H1 (cell line): ENCODE results near the gene PPP1R1B. TPM values are rescaled to one million over a fixed set of nuclear protein-coding genes. Genes with fewer than 3 reads are reported as not detected.

Experiments used
- CTCF ChIA-PET: fragments of 300-600 bp; sonication (Branson Sonifier 250); formaldehyde crosslinking; loops from one replicate; lab custom pipeline; 2021; ENCODE audit not compliant: partially characterized antibody; lab: Charles Lee
- POLR2A ChIA-PET: fragments of 300-600 bp; sonication (Branson Sonifier 250); formaldehyde crosslinking; loops from one replicate; lab custom pipeline; 2021; ENCODE audit warnings: inconsistent platforms; ENCODE audit not compliant: partially characterized antibody; lab: Charles Lee
- DNase-seq, 2 experiments: peaks; one replicate each; pipeline versions ENCODE4 v3.0.0 to v3.0.0-alpha.2; 2010 to 2022; ENCODE audit warnings: low spot score in 2 of 2, low read depth in 1 of 2, mixed read lengths in 1 of 2
- FAIRE-seq: peaks from 2 replicates; lab custom pipeline; 2011; peaks lifted over from hg19 to GRCh38; lab: Jason Lieb, UNC
- H2AFZ ChIP-seq: 2 replicates; pipeline ENCODE4 v1.8.1; 2012; ENCODE audit warnings: low read length, inconsistent platforms
- H2AK5ac ChIP-seq: 2 replicates; pipeline ENCODE4 v1.6.1; 2013; ENCODE audit warnings: low read depth, low read length
- H2BK120ac ChIP-seq: replicated peaks from 2 replicates; pipeline ENCODE3; 2013; ENCODE audit warnings: low read depth, low read length, inconsistent platforms
- H2BK12ac ChIP-seq: 2 replicates; pipeline ENCODE4 v1.6.1; 2013; ENCODE audit warnings: low read depth, low read length
- H2BK15ac ChIP-seq: 2 replicates; pipeline ENCODE4 v1.6.1; 2013; ENCODE audit warnings: low read length
- H2BK20ac ChIP-seq: 2 replicates; pipeline ENCODE4 v1.6.1; 2013; ENCODE audit warnings: low read length
- H2BK5ac ChIP-seq: 2 replicates; pipeline ENCODE4 v1.6.1; 2013; ENCODE audit warnings: low read depth, low read length
- H3K14ac ChIP-seq: 2 replicates; pipeline ENCODE4 v1.6.1; 2013; ENCODE audit warnings: inconsistent platforms; ENCODE audit not compliant: insufficient read length
- H3K18ac ChIP-seq: 2 replicates; pipeline ENCODE4 v1.6.1; 2013; ENCODE audit warnings: low read length; ENCODE audit errors: extremely low read depth
- H3K23ac ChIP-seq: 2 replicates; pipeline ENCODE4 v1.6.1; 2013; ENCODE audit warnings: inconsistent platforms; ENCODE audit not compliant: insufficient read length
- H3K23me2 ChIP-seq: 2 replicates; pipeline ENCODE4 v1.6.1; 2013; ENCODE audit warnings: low read depth, low read length
- H3K27ac ChIP-seq: 2 replicates; pipeline ENCODE4 v1.6.1; 2011; ENCODE audit warnings: low read depth, low read length, inconsistent platforms
- H3K27me3 ChIP-seq, 4 experiments: replicated peaks in 1 of 4; 1 replicate in 1 of 4; 2 replicates in 3 of 4; pipeline versions ENCODE4 v1.6.1 to v1.8.1; 2011 to 2013; ENCODE audit warnings: low read length in 3 of 4, mild to moderate bottlenecking in 3 of 4, inconsistent platforms in 2 of 4, mixed read lengths in 2 of 4, moderate library complexity in 1 of 4; ENCODE audit not compliant: control insufficient read depth in 3 of 4, insufficient read depth in 3 of 4; ENCODE audit errors: extremely low read depth in 1 of 4
- H3K36me3 ChIP-seq, 4 experiments: 2 replicates each; pipeline versions ENCODE4 v1.6.1 to v1.8.1; 2011 to 2013; ENCODE audit warnings: mild to moderate bottlenecking in 4 of 4, low read length in 3 of 4, moderate library complexity in 2 of 4, control low read depth in 1 of 4, inconsistent platforms in 1 of 4; ENCODE audit not compliant: insufficient read depth in 4 of 4, control insufficient read depth in 2 of 4
- H3K4ac ChIP-seq: replicated peaks from 2 replicates; pipeline ENCODE3; 2013; ENCODE audit warnings: low read length, low read depth, mixed read lengths, inconsistent platforms; ENCODE audit not compliant: insufficient read length
- H3K4me1 ChIP-seq, 4 experiments: replicated peaks in 1 of 4; 1 replicate in 1 of 4; 2 replicates in 3 of 4; pipeline versions ENCODE4 v1.6.1 to v1.8.1; 2011 to 2013; ENCODE audit warnings: low read length in 3 of 4, inconsistent platforms in 2 of 4, mixed read lengths in 1 of 4; ENCODE audit not compliant: insufficient read depth in 4 of 4, control insufficient read depth in 3 of 4
- H3K4me2 ChIP-seq, 2 experiments: 2 replicates each; pipeline versions ENCODE4 v1.6.1 to v1.8.1; 2011 to 2013; ENCODE audit warnings: low read depth in 2 of 2, low read length in 2 of 2, control low read depth in 1 of 2, inconsistent platforms in 1 of 2, mild to moderate bottlenecking in 1 of 2; ENCODE audit not compliant: insufficient read depth in 1 of 2
- H3K4me3 ChIP-seq, 4 experiments: fragments of 200-600, 300-600 bp in 1 of 4; sonication (generic), shearing (Covaris generic), sonication (Bioruptor Twin) in 1 of 4; 2 replicates each; pipeline versions ENCODE4 v1.5.1 to v1.8.1; 2011 to 2016; ENCODE audit warnings: low read length in 4 of 4, low read depth in 3 of 4, control low read depth in 2 of 4, inconsistent platforms in 2 of 4, mild to moderate bottlenecking in 2 of 4, mixed read lengths in 1 of 4, moderate library complexity in 1 of 4; ENCODE audit not compliant: insufficient read depth in 2 of 4; ENCODE audit errors: extremely low read depth in 1 of 4
- H3K56ac ChIP-seq: replicated peaks from 2 replicates; pipeline ENCODE3; 2013; ENCODE audit warnings: low read depth, mild to moderate bottlenecking, mixed read lengths, low read length, inconsistent platforms; ENCODE audit not compliant: insufficient read length
- H3K79me1 ChIP-seq: 2 replicates; pipeline ENCODE4 v1.6.1; 2013; ENCODE audit warnings: low read depth, low read length, control low read depth
- H3K79me2 ChIP-seq, 2 experiments: 2 replicates each; pipeline versions ENCODE4 v1.6.1 to v1.8.1; 2012 to 2013; ENCODE audit warnings: low read length in 2 of 2, mild to moderate bottlenecking in 2 of 2, inconsistent platforms in 1 of 2; ENCODE audit not compliant: insufficient read depth in 2 of 2, control insufficient read depth in 1 of 2
- H3K9ac ChIP-seq, 4 experiments: replicated peaks in 1 of 4; 1 replicate in 1 of 4; 2 replicates in 3 of 4; pipeline versions ENCODE4 v1.6.1 to v1.8.1; 2011 to 2013; ENCODE audit warnings: low read depth in 3 of 4, low read length in 3 of 4, control low read depth in 2 of 4, mild to moderate bottlenecking in 2 of 4, moderate library complexity in 2 of 4, inconsistent platforms in 1 of 4; ENCODE audit errors: extremely low read depth in 1 of 4
- H3K9me3 ChIP-seq, 2 experiments: 2 replicates each; pipeline versions ENCODE4 v1.6.1 to v1.8.1; 2012 to 2013; ENCODE audit warnings: mild to moderate bottlenecking in 2 of 2, moderate library complexity in 2 of 2, control low read depth in 1 of 2, inconsistent platforms in 1 of 2, low read depth in 1 of 2, low read length in 1 of 2, mixed read lengths in 1 of 2; ENCODE audit not compliant: insufficient read depth in 2 of 2
- H4K20me1 ChIP-seq, 2 experiments: replicated peaks in 1 of 2; 2 replicates each; pipeline versions ENCODE3 to v1.8.1; 2011 to 2013; ENCODE audit warnings: inconsistent platforms in 2 of 2, low read length in 2 of 2, mild to moderate bottlenecking in 1 of 2; ENCODE audit not compliant: insufficient read depth in 2 of 2, control insufficient read depth in 1 of 2
- H4K5ac ChIP-seq: 2 replicates; pipeline ENCODE4 v1.6.1; 2013; ENCODE audit warnings: low read length, low read depth, mixed read lengths, inconsistent platforms; ENCODE audit not compliant: insufficient read length
- H4K8ac ChIP-seq: 2 replicates; pipeline ENCODE4 v1.8.0; 2013; ENCODE audit warnings: mild to moderate bottlenecking, moderate library complexity, low read length, inconsistent platforms; ENCODE audit not compliant: insufficient read depth; ENCODE audit errors: extremely low read depth
- H4K91ac ChIP-seq: replicated peaks from 2 replicates; pipeline ENCODE3; 2013; ENCODE audit warnings: low read length, mixed read lengths, inconsistent platforms; ENCODE audit not compliant: insufficient read length
- BACH1 ChIP-seq: IDR thresholded peaks from 2 replicates; pipeline ENCODE4 v1.6.1; 2012; ENCODE audit warnings: low read length, improper control_type of control experiment
- BCL11A ChIP-seq, 2 experiments: IDR thresholded peaks; one replicate each; pipeline ENCODE4 v1.6.1; 2011; ENCODE audit warnings: low read depth in 2 of 2, low read length in 2 of 2, mild to moderate bottlenecking in 2 of 2
- EGR1 ChIP-seq: IDR thresholded peaks from 2 replicates; pipeline ENCODE4 v1.6.1; 2011; ENCODE audit warnings: low read depth, low read length, borderline replicate concordance
- HDAC2 ChIP-seq, 2 experiments: fragments of 300-600 bp in 1 of 2; sonication (generic) in 1 of 2; IDR thresholded peaks; 2 replicates each; pipeline ENCODE4 v1.6.1; 2011 to 2012; ENCODE audit warnings: low read depth in 2 of 2, low read length in 2 of 2, mild to moderate bottlenecking in 2 of 2, moderate library complexity in 2 of 2, borderline replicate concordance in 1 of 2, inconsistent platforms in 1 of 2
- HDAC6 ChIP-seq: IDR thresholded peaks from one replicate; pipeline ENCODE4 v1.7.1; 2012; ENCODE audit warnings: low read depth, mild to moderate bottlenecking, inconsistent platforms, low read length, moderate library complexity
- KDM1A ChIP-seq: fragments of 200-600, 300-600 bp; sonication (generic); IDR thresholded peaks from 2 replicates; pipeline ENCODE4 v1.7.1; 2016; ENCODE audit warnings: mild to moderate bottlenecking, low read length, borderline replicate concordance
- KDM5A ChIP-seq: fragments of 200-600 bp; IDR thresholded peaks from 2 replicates; pipeline ENCODE4 v1.7.1; 2012; ENCODE audit warnings: mild to moderate bottlenecking, low read length, inconsistent platforms, mixed read lengths
- MAFK ChIP-seq: IDR thresholded peaks from 2 replicates; pipeline ENCODE4 v1.6.1; 2012; ENCODE audit warnings: low read depth, mild to moderate bottlenecking, improper control_type of control experiment, low read length
- NANOG ChIP-seq: IDR thresholded peaks from 2 replicates; pipeline ENCODE4 v1.6.1; 2011; ENCODE audit warnings: low read length, low read depth, mild to moderate bottlenecking, inconsistent platforms; ENCODE audit not compliant: insufficient read depth, poor library complexity, severe bottlenecking
- RAD21 ChIP-seq, 2 experiments: IDR thresholded peaks in 1 of 2; conservative IDR thresholded peaks in 1 of 2; 2 replicates each; pipeline ENCODE4 v1.6.1; 2011; ENCODE audit warnings: low read depth in 2 of 2, low read length in 2 of 2, improper control_type of control experiment in 1 of 2, inconsistent platforms in 1 of 2, mild to moderate bottlenecking in 1 of 2, moderate library complexity in 1 of 2
- SP2 ChIP-seq: IDR thresholded peaks from 2 replicates; pipeline ENCODE4 v1.6.1; 2012; ENCODE audit warnings: mild to moderate bottlenecking, low read length, inconsistent platforms
- WGBS, 2 experiments: shearing (Covaris generic) in 1 of 2; methylation state at CpG; one replicate each; pipeline versions ENCODE4 v1.1.6 to v1.1.7; 2013 to 2015; ENCODE audit warnings: low lambda C conversion rate in 2 of 2, mixed read lengths in 2 of 2, inconsistent platforms in 1 of 2, low coverage in 1 of 2, missing lambda C conversion rate in 1 of 2; ENCODE audit not compliant: insufficient replicate concordance in 2 of 2, insufficient coverage in 1 of 2, insufficient read length in 1 of 2; ENCODE audit errors: extremely low coverage in 1 of 2, missing lambda C conversion rate in 1 of 2; 5-methylcytosine and 5-hydroxymethylcytosine counted together
- polyA plus RNA-seq, 7 experiments: library from polyadenylated mRNA; depleted of rRNA in 3 of 7; stranded (reverse) in 5 of 7; unstranded in 2 of 7; fragments of >200 nt in 5 of 7; fragments of 200-250 nt in 2 of 7; gene quantifications; 1 replicate in 5 of 7; 2 replicates in 1 of 7; 4 replicates in 1 of 7; pipeline versions ENCODE4 v1.2.1 to v1.2.3, GENCODE V29; 2011 to 2013; ENCODE audit warnings: missing spikeins in 2 of 7, mixed read lengths in 2 of 7
- total RNA-seq: library from RNA; stranded (reverse); fragmentation: NEBNext Ultra II Directional; extraction: Animal tissue kit (Norgen Biotek cat#: 25700); gene quantifications from 2 replicates; pipeline ENCODE4 v1.2.1, GENCODE V29; 2021

The PPP1R1B gene
- total and polyA plus RNA-seq, 2 of the 8 experiments (the other 6 are each of a cell fraction or from before 2014, with no cell fraction given): 10.7 to 22.3 TPM

DNA sequence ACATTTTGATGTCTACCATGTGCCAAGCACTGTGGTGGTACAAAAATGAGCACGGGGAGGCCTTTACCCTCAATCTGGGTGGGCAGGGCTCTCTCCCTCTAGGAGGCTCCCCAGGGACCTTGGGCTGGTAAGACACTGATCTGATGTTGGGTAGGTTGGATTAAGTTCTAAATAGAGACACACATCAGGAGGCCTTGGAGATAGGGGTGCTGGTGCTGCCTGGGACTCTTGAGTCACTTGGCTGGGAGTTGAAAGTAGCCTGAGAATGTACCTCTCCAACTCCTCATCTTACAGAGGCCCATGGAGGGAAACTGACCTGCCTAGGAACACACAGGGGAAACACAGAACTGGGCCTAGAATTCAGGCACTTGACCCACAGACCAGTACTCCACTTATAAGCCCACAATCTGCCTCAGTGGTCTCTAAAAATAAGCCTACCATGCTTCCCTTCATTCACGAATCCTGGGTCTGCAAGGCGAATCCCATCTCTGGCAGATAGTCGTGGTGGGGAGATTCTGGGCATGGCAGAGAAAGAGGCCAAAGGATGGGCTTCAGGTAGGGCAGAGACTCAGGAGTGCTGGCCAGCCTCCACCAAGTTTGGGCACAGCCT lies 17.2 kb upstream of the PPP1R1B start:
- Histone ChIP-seq H3K56ac (no peak overlapping the region), H2BK20ac (no peak overlapping the region), H3K27ac (no peak overlapping the region), H3K36me3 (no peaks in the 10 kb centered on the region), H2AK5ac (0 out of 2 replicates have a peak overlapping the region, but pooled peaks have one; percentile 69), H3K79me1 (no peaks in the 10 kb centered on the region), H2AFZ (no peak overlapping the region), H2BK12ac (peak overlapping the region; percentile 7; the same call in 1 of the 2 replicates), H2BK15ac (peak overlapping the region; percentile 72; the same call in 1 of the 2 replicates), H2BK5ac (no peak overlapping the region), H4K8ac (no peak overlapping the region), H4K20me1 (peaks cover 0 to 6% of the 10 kb centered on the region in 2 experiments), H3K4me3 (no peak overlapping the region), H3K14ac (no peak overlapping the region), H3K23ac (no peak overlapping the region), H3K9ac (no peak overlapping the region), H3K18ac (no peak overlapping the region; the same call in 1 of the 2 replicates), H4K5ac (no peak overlapping the region), H3K4ac (no peak overlapping the region), H3K4me1 (peaks cover 0 to 29% (median 19%) of the 10 kb centered on the region in 4 experiments; a peak in 6 of 7 replicates), H3K27me3 (peaks cover 50 to 84% (median 67%) of the 10 kb centered on the region in 4 experiments), H4K91ac (no peak overlapping the region), H2BK120ac (no peak overlapping the region), H3K9me3 (no peaks in the 10 kb centered on the region), H3K4me2 (no peak overlapping the region), H3K23me2 (peaks cover 12% of the 10 kb centered on the region; the same call in 1 of the 2 replicates), H3K79me2 (no peaks in the 10 kb centered on the region)
- DNase-seq: peak in 1 of 2 experiments; percentile 39
- ChIA-PET CTCF (interaction anchor here (10.7 to 49.2 kb wide), 4 partner anchors 12 to 76 kb away, joined by 140 to 1885 read pairs (median 703); partner anchors contain the start of genes ERBB2, PGAP3, PNMT and PPP1R1B), POLR2A (no interaction called here)
- no peak for TF ChIP-seq BACH1
- no peak for TF ChIP-seq NANOG
- TF ChIP-seq KDM5A: no peak
- TF ChIP-seq EGR1: no peak
- TF ChIP-seq KDM1A: no peak
- no peak for TF ChIP-seq MAFK
- no peak for TF ChIP-seq BCL11A (IDR thresholded peaks at IDR 0.05; ENCODE audit: low read depth in 2 of 2, low read length in 2 of 2)
- TF ChIP-seq HDAC6: no peak
- TF ChIP-seq RAD21 (IDR thresholded peaks at IDR 0.05 in 1 of 2, conservative IDR thresholded peaks at IDR 0.05 in 1 of 2; ENCODE audit: low read depth in 2 of 2, low read length in 2 of 2): no peak
- TF ChIP-seq SP2: no peak
- no peak for TF ChIP-seq HDAC2 (IDR thresholded peaks at IDR 0.05; ENCODE audit: borderline replicate concordance in 1 of 2, low read depth in 2 of 2, low read length in 2 of 2)
- WGBS, 2 experiments: 84% methylated on average over 4 of the region's 4 CpGs; no CpG with 5 or more reads in 1 of the 2 experiments
- FAIRE-seq: no peak
